Stimulated activated CD8-positive, alpha-beta memory T cell treated with anti-CD3 and anti-CD28 coated beads, Interleukin-12 subunit alpha, Interleukin-12 subunit beta, amount 100 ng/mL, for 4 hours (primary cell): ENCODE data around the gene RDH8.
A peak's percentile ranks its signal among the peaks of the same experiment; 100 is the strongest.
"Not testable (repeated sequence)": the region's sequence is repeated elsewhere in the genome, so short reads cannot be mapped to it uniquely, and the experiment has no call there.

Source experiments
- DNase-seq: peaks from one replicate; pipeline ENCODE4 v3.0.0-alpha.2; 2020; ENCODE audit warnings: low read depth

Gene RDH8

GRCh38 chr19:10005632-10006334 is 7.5 kb upstream of the RDH8 start:
- no peak for DNase-seq

DNA sequence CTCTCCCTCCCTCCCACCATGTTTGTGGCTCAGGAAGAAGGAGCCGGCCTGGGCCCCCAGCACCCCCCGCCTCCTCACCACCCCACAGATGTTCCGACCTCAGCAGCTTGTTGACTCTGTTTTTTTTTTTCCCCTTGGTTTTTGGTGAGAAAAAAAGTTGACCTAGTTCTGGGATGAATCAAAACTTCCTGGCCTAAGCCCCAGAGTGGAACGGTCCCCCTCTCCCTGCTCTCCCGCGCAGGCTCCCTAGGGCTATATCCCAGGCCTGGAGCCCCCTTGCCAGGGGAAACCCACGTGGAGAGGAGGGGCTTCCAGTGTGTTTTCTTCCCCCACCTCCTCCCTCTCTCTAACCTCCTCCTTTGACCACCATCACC is 7.0 kb upstream of the RDH8 start:
- DNase-seq = no peak

- no peak for DNase-seq
These were observed 6.4 kb upstream of the RDH8 start for GRCh38 chr19:10006752-10007323.

DNA sequence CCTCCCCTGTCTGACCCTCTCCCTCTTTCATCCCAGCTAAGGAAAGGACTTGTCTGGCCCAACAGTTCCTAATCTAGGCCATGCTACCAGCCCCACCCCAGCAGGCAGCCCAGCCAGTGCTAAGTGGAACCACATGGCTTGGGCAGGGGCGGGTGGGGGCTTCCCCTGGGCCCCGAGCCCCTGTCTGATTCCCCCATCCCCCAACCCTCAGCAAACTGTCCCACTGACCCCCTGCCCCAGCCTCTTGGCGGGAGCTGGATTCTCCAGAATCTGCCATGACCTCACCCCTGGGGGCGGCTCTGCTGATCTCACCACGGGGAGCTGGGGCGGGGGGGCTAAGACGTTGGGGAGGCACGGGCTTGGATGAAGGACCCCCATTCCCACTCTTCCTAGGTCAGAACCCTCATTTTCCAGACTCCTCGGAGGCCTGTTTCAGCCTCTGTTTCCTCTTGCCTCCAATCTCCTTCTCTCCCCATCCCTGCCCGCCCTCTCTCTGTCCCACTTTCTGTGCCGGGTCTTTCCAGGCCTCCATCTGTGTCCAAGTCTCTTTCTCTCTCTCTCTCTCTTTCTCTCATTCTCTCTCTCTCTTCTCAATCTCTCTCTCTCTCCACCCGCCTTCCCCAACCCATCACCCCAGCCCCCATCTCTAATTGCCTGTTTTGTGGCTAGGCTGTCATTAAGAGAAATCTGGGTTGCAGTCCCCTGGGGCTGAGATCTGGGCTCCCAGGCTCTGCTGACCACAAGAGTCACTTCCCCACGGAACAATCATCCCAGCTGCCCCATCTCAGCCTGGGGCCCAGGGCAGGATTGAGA is 5.7 kb upstream of the RDH8 start:
- DNase-seq = no peak

DNA sequence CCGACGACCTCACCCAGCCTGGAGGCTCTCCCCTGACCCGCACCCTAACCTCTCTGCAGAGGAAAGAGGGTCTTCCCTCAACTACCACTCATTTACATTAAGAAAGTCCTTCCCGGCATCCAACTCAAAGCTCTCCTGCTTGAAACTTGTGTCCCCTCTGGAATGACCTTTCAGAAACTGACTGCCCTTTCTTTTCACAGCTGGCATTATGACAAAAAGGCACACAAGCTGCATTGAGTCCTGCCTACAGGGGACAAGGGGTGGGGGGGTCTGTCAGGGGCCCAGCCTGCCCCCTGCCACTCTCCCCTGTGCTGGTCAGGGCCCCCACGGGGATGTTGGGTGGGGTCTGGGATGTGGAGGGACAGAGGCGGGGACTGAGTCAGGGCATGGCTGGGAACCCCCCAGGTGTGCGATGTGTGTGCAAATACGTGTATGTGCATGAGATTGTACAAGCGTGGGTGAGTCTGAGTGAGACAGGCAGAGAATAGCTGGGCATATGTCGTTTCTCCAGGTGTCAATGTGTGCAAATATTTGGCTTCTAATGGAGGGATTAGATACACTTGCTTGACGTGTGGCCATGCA is 5.0 kb upstream of the RDH8 start:
- DNase-seq = no peak

DNA sequence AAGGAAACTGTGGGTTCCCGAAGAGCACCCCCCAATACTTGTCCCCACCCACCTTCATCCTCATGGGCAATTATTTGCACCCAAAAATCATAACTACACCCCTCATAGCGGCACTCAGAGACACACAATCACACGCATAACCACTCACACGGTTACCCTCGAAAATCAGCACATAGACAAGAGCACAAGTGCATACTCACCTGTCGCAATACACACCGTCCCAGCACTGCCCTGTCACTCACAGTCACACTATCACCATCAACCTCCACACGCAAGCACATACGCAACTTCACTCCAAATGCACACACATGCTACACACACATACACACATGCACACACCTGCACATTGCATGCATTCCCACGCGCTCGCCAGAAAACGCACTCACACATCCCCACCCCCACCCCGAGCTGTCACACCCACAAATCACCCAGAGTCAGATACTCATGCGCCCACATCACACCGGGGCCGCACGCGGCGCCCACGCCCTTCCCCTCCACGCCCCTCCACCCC is 3.5 kb upstream of the RDH8 start:
- peak; percentile 14 for DNase-seq

GRCh38 chr19:10010247-10010691 is 3.0 kb upstream of the RDH8 start, which contains the start of gene COL5A3:
TSS of gene COL5A3 (minus strand) at chr19:10010504. CDS start at chr19:10010385, 119 bp downstream.
- DNase-seq = no peak

DNA sequence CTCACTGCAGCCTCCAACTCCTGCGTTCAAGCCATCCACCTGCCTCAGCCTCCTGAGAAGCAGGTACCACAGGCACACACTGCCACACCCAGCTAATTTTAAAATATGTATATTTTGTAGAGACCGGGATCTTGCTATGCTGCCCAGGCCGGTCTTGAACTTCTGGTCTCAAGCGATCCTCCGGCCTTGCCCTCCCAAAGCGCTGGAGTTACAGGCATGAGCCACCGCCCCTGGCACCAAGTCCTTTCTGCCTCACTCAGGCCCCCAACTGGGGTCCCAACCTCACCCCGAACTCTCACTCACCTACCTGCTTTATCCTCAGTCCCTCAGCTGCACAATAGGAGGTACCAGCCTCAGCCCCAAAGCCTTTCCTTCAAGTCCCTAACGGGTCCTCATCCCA is 2.3 kb upstream of the RDH8 start:
- no peak for DNase-seq

DNA sequence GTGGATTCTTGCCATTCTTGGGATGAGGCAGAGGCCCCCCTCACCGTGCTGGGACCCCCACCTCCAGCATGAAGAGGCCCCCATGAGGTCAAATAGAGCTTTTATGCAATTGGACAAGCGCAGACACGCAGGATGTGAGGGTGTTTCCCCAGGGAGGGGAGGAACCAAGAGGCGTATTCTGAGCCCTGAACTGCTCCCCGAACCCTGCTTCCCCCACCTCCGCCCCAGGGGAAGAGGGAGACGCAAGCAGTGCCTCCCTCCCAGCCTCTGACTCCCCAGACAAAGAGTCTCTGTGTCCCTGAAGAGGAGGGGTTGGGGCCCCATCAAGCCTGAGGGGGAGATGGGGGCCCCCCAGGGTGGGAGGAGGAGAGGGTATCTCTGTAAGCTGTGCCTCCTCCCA is 1.3 kb upstream of the RDH8 start:
- DNase-seq = no peak

GRCh38 chr19:10013834-10014618 is 743 bp downstream of the RDH8 start:
- no peak for DNase-seq

GRCh38 chr19:10018263-10018662 is 5.0 kb downstream of the RDH8 start:
- no peak for DNase-seq

DNA sequence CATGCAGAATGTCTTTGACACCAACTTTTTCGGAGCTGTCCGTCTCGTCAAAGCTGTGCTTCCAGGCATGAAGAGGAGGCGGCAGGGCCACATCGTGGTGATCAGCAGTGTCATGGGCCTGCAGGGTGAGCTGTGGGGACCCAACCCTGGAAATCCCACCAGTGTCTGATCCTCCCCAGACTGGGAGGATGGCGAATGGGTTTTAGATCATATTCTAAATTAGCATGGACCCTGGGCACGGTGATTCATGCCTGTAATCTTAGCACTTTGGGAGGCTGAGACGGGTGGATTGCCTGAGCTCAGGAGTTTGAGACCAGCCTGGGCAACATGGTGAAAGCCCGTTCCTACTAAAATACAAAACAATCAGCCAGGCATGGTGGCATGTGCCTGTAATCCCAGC is 5.5 kb downstream of the RDH8 start:
- DNase-seq = no peak

GRCh38 chr19:10019246-10019645 is 6.0 kb downstream of the RDH8 start:
- DNase-seq = no peak

GRCh38 chr19:10020851-10021250 is 7.6 kb downstream of the RDH8 start:
- no peak for DNase-seq

DNA sequence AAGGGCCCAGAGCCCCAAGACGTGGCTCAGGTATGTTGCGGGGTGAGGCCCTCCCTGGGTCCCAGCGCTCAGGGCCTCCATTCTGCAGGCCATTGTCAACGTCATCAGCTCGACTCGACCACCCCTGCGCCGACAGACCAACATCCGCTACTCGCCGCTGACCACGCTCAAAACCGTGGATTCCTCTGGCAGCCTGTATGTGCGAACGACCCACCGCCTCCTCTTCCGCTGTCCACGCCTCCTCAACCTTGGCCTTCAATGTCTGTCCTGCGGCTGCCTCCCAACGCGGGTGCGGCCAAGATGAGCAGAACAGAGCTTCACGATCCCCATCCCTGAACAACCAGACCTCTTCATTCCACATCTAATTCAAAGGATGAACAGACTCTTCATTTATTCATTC is 8.2 kb downstream of the RDH8 start:
- DNase-seq = no peak

- no peak for DNase-seq
These were observed 8.6 kb downstream of the RDH8 start for GRCh38 chr19:10021863-10022262.

- not testable (repeated sequence) for DNase-seq
These were observed 9.8 kb downstream of the RDH8 start for GRCh38 chr19:10023096-10023495.

DNA sequence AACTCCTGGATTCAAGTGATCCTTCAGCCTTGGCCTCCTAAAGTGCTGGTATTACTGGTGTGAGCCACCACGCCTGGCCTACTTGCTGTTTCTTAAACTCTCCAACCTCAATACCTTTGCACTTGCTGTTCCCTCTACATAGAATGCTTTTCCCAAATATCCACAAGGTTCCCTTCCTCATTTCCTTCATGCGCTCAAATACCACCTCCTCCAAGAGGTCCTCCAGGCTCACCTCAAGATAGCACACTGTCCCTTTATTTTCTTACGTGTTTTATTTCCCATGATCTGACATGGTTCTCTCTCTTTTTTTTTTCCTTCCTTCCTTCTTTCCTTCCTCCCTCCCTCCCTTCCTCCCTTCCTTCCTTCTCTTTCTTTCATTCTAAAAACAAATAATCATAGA is 13.5 kb downstream of the RDH8 start:
- DNase-seq = no peak

GRCh38 chr19:10027158-10027997 is 14.1 kb downstream of the RDH8 start:
- DNase-seq = peak; percentile 49

GRCh38 chr19:10033614-10034013 is 20.3 kb downstream of the RDH8 start:
- no peak for DNase-seq

GRCh38 chr19:10036601-10037071 is 23.4 kb downstream of the RDH8 start:
- no peak for DNase-seq
